Measurements from ENCODE around the gene RCOR1.
"Not testable (repeated sequence)": the region's sequence is repeated elsewhere in the genome, so short reads cannot be mapped to it uniquely, and the experiment has no call there.

Gene RCOR1

GRCh38 chr14:102591944-102592762 is at the start of gene RCOR1:
Gene RCOR1 (plus strand): TSS chr14:102592649. CDS start chr14:102592887, 238 bp downstream.
- DNase-seq (ENCODE audit: low read depth in 2 of 2) = peak; percentile 95 to 98

DNA sequence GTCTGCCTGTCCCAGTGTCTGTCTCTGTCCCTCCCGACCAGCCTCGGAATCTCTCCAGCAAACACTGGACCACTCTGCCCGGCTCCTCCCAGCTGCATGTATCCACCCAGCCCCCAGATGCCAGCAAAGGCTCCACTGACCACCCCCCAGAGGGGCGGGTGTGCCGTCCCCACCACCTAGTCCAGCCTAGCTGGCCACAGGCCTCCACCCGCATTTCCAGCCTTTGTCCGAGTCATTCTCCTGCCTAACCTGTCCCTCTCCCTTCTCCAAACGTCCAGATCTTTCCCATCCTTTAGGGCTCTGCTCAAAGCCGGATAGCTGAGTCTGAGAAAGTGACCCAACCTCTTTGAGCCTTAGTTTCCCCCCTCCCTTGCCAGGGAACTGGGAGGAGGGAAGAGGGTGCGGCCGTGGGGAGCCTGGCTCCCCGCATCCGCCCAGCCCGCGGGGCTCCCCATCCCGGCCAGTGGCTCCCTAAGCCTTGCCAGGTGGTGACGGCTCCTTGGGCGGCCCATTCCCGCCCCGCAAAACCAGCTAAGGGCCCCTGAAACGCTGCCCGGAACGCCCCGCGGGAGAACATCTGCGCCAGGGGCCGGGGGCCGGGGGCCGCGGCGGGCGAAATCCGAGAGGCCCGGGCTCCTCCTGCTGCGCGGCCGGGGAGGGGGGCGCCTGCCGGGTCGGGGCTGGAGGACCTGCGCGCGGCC is 48.3 kb upstream of the RCOR1 start:
- DNase-seq (ENCODE audit: low read depth in 2 of 2) = no peak

- no peak for DNase-seq (ENCODE audit: low read depth in 2 of 2)
Observed at GRCh38 chr14:102544747-102545460, 47.5 kb upstream of the RCOR1 start.

- no peak for DNase-seq (ENCODE audit: low read depth in 2 of 2)
Observed at GRCh38 chr14:102545461-102546265, 46.8 kb upstream of the RCOR1 start.

DNA sequence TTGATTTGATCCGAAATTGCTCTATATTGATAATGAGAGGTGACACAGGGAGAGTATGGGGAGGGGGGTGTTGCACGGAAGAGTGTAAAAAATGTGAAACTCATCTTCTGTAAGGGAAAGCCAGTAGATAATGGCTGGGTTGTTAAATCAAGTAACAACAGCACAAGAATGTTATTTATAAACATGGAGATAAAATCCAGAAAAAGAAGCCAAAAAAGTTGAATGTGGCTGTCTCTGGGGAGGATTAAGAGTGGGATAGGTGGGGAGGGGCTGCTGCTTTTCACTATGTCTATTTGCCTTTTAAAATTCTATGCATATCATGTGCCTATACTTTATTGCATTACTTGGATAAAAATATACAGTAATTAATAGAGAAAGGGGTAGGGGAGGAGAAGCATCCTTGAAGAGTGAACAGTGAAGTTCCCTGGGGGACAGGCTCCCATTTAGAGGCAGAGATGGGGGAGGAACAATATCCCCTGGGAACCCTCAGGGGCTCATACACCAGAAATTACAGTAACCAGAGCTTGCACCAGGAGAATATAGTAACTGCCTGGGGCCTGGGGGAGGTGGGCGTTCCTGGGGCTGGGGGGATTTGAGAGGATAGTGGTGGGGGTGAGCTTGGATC is 43.7 kb upstream of the RCOR1 start:
- DNase-seq (ENCODE audit: low read depth in 2 of 2) = no peak

DNA sequence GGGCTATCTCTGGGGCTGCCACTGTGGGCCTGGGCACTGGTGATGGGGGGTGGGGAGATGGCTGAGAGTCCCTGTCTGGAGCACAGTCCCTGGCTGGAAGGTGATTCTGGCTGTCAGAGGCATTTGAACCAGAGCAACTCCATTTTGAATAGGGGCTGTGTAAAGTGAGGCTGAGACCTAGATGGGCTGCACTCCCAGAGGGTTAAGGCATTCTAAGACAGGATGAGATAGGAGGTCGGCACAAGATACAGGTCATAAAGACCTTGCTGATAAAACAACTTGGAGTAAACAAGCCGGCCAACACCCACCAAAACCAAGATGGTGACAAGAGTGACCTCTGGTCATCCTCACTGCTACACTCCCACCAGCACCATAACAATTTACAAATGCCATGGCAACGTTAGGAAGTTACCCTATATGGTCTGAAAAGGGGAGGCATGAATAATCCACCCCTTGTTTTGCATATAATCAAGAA is 41.5 kb upstream of the RCOR1 start:
- DNase-seq (ENCODE audit: low read depth in 2 of 2) = not testable (repeated sequence)

DNA sequence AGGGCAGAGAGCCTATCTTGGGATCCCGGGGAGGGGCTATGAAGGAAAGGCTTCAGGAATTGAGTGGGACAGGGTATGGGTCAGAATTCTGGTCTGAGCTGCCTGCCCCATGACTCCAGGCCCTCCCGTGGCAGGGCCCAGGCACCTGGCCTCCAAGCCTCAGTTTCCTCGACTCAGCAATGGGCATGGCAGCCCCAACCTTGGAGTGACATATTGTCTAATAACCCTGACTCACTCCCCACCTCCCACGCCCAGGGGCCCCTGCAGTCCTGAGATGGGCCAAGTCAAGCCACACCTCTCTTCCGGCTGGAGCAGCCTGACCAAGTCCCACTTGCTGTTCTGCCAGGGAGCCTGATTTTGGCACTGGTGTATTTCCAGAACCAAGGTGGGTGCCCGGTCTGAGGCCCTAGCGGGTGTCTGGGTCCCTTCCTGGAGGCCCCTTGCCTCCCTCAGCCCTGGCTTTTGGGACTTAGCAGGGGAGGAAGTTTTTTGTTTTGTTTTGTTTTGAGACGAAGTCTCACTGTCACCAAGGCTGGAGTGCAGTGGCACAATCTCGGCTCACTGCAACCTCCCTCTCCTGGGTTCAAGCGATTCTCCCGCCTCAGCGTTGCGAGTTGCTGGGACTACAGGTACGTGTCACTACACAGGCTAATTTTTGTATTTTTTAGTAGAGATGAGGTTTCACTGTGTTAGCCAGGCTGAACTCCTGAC is 40.3 kb upstream of the RCOR1 start:
- DNase-seq (ENCODE audit: low read depth in 2 of 2) = no peak

DNA sequence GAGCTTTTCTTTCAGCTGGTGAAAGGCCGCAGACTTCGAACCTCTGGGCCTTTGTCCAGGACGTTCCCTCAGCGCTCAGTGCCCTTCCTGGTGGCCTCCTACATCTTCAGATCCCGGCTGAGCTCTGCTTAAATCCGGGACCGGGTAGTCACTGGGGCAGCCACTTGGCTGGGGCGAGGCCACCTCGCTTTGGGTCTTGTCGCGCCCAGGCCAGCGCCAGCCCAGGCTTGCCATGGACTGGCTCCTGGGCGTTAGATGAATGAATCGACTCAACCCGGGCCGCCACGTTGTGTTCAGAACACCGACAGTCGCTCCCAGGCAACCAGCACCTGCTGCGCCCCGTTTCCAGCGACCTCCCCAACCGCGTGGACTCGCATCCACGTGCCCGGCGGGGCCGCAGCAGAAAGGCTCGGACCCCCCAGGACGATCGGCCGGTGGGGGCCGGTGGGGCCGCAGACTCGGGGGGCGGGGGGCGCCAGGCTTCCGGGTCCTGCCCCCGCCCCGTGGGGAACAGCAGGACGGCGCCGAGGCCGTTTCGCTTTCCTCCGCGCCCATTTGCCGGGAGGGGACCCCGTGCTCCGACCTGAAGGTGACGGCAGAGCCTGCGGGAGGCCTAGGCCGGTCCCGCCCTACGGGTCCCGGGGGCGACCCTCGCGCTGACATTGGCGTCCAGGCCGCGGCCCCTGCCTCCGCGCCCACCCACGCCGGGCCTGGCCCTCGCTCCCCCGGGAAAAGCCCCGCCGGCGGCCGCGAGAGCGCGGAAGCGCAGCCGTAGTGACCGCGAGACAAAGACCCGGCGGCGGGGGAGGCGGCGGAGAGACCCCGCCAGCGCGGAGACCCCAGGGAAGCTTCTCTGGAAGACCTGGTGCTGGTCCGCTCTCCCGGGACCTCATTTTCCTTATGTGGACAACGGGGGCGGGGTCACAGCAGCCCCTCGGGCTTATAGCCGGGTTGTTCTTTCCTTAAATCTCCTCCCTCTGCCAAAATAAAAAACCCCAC is 37.3 kb upstream of the RCOR1 start:
- DNase-seq (ENCODE audit: low read depth in 2 of 2) = peak; percentile 33 to 35

GRCh38 chr14:102556098-102556677 is 36.3 kb upstream of the RCOR1 start:
- DNase-seq (ENCODE audit: low read depth in 2 of 2) = no peak

DNA sequence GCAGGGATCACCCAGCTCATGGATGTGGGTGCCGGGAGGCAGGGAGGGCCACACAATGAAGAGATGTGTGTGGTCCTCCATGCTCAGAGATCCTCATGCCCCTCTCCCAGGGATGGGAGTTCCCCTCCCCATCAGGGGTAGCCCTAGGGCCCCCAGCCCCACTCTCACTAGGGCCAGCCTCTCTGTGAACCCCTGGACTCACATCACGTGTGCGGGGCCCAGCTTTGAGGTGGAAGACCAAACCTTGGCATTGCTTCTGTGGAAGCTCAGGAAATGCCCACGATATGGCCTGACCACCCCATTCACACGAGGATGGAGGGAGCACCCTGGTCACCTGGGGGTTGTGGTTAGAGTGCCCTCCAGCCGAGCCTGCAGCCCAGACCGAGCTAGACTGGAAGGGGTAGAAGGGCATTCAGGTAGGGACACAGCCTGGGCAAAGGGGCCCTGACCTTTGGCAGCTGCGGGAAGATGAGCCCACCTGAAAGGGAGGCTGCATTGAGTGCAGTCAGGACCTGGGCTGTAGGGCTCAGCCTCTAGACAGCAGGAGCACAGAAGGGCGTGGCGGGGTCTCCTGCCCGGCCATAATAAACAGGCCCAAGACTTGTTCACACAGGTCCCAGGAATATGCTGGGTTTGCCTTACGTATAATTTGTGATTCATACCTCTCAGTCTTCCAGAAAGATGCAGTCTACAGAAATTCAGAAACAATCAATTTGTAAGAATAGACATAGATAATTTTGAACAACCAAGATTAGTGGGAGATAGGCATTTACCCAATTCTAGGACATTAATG is 34.8 kb upstream of the RCOR1 start:
- no peak for DNase-seq (ENCODE audit: low read depth in 2 of 2)

- no peak for DNase-seq (ENCODE audit: low read depth in 2 of 2)
Observed at GRCh38 chr14:102558556-102558955, 33.9 kb upstream of the RCOR1 start.

GRCh38 chr14:102560458-102561261 is 31.8 kb upstream of the RCOR1 start:
- no peak for DNase-seq (ENCODE audit: low read depth in 2 of 2)

DNA sequence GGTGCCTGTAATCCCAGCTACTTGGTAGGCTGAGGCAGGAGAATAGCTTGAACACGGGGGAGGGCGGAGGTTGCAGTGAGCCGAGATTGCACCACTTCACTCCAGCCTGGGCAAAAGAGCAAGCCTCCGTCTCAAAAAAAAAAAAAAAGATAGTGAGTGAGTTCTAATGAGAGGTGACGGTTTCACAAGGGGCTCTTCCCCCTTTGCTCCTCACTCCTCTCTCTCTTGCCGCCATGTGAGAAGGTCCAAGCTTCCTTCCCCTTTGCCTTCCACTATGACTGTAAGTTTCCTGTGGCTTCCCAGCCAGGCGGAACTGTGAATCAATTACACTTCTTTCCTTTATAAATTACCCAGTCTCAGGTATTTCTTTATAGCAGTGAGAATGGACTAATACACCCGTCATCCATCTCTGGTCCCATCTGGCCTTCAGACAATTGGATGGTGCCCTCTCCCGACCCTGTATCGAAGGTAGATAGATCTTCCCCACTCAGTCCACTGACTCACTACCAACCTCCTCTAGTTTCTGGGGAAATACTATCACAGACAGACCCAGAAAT is 27.0 kb upstream of the RCOR1 start:
- no peak for DNase-seq (ENCODE audit: low read depth in 2 of 2)

- no peak for DNase-seq (ENCODE audit: low read depth in 2 of 2)
Observed at GRCh38 chr14:102565959-102566358, 26.5 kb upstream of the RCOR1 start.

DNA sequence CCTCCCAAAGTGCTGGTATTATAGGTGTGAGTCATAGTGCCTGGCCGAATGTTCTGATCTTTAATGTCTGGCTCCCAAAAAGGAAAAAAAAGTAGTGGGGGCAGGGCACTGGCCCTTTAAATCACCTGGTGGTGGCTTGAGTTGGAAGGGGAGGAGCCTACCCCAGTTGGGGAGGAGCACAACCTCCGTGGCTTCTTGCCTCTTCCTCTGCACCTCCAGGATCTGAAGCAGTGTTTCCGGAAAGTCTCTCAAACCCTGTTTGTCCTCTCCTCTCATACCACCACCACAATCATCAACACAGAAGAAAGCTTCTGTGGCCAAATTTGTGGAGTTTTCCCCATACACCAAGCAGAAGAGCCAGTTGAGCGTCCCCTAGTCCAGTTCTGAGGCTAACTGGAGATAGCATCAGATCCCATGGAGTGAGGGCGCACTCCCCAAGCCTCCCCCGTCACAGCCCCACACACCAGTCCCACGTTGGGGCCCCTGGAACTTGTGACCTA is 24.3 kb upstream of the RCOR1 start:
- peak in 1 of 2 donors; percentile 25 for DNase-seq (ENCODE audit: low read depth in 2 of 2)

DNA sequence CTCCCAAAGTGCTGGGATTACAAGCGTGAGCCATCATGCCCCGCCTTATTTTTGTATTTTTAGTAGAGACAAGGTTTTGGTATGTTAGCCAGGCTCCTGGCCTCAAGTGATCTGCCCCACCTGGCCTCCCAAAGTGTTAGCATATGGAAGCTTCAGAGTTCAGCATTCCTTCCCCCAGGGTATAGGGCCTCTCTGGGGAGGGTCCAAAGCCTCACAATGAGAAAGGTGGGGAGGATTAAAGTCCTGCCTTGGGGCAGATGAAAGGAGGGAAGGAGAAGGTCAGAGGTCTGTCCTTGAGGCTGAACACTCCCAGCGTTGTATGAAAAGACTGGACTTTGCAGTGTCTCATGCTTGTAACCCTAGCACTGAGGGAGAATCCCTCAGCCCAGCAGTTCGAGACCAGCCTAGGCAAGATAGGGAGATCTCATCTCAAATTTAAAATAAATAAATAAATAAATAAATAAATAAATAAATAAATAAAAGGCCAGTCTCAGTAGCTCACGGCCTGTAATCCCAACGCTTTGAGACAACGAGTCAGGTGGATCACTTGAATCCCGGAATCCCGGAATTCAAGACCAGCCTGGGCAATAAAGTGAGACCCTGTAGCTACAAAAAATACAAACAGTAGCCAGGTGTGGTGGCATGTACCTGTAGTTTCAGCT is 22.0 kb upstream of the RCOR1 start:
- DNase-seq (ENCODE audit: low read depth in 2 of 2) = no peak
